ENCODE measurements around the gene ZBTB44. TPM values are rescaled to one million over a fixed set of nuclear protein-coding genes. Genes with fewer than 3 reads are reported as not detected.
"Not testable (repeated sequence)": the region's sequence is repeated elsewhere in the genome, so short reads cannot be mapped to it uniquely, and the experiment has no call there.

The ZBTB44 gene, protein sequence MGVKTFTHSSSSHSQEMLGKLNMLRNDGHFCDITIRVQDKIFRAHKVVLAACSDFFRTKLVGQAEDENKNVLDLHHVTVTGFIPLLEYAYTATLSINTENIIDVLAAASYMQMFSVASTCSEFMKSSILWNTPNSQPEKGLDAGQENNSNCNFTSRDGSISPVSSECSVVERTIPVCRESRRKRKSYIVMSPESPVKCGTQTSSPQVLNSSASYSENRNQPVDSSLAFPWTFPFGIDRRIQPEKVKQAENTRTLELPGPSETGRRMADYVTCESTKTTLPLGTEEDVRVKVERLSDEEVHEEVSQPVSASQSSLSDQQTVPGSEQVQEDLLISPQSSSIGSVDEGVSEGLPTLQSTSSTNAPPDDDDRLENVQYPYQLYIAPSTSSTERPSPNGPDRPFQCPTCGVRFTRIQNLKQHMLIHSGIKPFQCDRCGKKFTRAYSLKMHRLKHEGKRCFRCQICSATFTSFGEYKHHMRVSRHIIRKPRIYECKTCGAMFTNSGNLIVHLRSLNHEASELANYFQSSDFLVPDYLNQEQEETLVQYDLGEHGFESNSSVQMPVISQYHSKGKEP
- total RNA-seq = 10 to 100 TPM; 24.2 to 30.5 TPM
- long read RNA-seq, donor 1, partial matches to known transcripts = 1 of 4 reads
- long read RNA-seq, donor 1, other reads (novel, unspliced or antisense) = 3 of 4 reads
- long read RNA-seq, donor 2 = 0 reads

DNA sequence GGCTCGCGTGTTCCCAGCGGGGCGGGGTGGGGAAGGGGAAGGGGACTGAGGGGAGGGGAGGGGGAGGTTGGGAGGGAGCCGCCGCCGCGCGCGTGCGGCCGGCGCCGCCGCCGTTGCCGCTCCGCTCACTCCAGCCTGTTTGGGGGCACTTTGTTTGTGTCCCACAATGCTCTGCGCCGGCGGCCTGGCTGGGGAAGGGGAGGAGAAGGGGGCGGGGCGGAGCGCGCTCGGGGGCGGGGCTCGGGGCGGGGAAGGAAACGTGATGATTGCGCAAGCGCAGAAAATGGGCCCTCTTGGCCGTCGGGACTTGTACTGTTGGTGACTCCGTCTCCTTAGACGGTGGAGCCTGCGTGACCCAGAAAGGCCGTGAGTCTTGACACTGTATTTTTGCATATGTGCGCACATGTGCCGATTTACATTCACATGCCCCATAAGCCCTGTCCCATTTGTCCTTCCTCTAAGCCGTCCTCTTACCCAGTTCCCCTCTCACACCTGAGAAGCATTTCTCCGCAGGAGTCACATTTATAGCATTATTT lies at the start of gene ZBTB44:
TSS of gene ZBTB44 (minus strand) at position 168 of the 536 bp plus-strand sequence. CDS start 53,044 bp downstream, outside the sequence.
- DNase-seq (ENCODE audit: low spot score) = peak; percentile 98
- intact Hi-C loops (cut with DNase I) = no loop called here

DNA sequence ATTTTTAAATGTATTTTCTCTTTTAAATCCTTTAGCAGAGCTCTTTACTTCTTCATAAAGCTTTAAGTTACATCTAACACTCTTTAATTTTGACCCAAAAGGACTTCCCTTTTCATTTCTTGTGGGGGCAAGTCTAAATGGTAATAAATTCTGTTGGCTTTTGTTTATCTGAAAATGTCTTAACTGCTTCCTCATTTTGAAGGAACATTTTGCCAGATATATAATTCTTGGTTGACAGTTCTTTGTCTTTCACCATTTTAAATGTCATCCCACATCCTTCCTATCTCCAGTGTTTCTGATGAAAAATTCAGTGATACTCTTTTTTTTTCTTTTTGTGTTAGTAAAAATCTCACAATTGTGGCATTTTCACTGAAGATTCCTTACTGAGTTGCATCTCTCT lies 44.7 kb upstream of the ZBTB44 start:
- no peak for DNase-seq (ENCODE audit: low spot score)
- intact Hi-C loops (cut with DNase I) = no loop called here

DNA sequence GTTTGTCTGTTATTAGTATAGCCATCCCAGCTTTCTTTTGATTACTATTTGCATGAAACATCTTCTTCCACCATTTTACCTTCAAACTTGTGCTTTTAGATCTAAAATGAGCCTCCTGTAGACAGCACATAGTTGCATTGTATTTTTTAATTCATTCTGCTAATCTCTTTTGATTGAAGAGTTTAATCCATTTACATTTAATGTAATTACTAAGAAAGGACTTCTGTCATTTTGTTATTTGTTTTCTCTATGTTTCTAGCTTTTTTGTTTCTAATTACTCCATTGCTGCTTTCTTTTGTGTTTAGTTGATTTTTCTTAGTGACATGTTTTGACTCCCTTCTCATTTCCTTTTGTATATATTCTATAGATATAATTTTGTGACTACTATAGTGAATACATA lies 43.7 kb upstream of the ZBTB44 start:
- no peak for DNase-seq (ENCODE audit: low spot score)
- intact Hi-C loops (cut with DNase I) = no loop called here

DNA sequence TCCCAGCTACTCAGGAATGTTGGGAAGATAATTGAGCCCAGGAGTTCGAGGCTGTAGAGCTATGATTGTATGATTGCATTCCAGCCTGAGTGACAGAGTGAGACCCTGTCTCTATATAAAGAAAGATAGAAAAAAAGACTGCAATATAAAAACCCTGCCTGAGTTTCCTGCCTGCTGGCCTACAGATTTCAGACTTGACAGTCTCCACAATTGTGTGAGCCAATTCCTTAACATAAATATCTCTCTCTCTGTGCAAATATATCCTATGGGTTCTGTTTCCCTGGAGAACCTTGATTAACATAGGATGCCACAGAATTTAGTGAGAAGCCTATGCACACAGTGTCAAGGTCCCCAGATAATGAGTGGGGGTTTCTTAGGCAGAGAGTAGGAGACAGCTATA lies 32.5 kb upstream of the ZBTB44 start:
- intact Hi-C loops (cut with DNase I) = no loop called here
- no peak for DNase-seq (ENCODE audit: low spot score)

DNA sequence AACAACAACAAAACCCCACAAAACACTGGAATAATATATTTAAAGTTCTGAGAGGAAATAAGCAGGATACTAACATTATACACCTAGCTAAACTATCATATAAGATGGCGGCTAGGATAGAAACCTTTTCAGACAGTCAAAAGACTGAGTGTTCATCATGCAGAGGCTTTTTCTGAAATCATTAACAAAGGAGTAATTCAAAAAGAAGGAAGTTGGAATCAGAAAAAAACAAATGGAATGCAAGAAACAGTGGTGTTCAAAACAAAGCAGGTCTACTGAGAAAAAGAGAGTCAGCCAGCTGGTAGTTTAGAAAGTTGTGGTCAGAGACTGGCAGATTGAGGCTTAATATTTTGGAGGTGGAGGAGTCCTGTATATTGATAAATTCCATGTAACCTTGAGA lies 30.1 kb upstream of the ZBTB44 start:
- DNase-seq (ENCODE audit: low spot score) = no peak
- intact Hi-C loops (cut with DNase I) = no loop called here

DNA sequence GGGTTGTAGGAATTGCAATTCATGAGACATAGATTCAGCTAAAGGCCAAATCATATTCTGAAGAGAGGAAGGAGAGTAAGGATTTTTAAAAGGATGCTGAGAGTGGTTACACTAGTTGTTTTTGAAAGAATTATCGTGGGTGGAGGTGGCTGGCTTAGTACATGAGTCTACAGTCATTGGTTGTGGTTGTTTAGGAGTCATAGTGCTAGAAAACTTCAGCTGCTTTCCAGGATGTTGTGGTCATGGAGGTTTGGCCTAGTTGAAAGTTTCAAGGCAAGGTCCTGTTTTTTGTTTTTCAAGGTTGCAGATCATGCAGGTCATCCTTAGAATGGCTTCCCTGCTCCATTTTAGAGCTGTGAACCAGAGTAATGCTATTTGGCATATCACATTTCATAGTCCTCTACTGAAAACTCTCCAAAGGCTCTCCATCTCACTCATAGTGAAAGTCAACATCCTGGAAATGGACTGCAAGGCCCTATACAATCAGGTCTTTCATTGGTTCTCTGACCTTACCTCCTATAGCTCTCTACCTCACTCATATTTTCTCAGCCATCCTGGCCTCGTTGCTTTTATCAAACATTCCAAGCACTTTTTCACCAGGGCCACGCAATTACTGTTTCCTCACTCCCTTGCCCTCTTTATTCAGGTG lies 26.1 kb upstream of the ZBTB44 start:
- intact Hi-C loops (cut with DNase I) = no loop called here
- no peak for DNase-seq (ENCODE audit: low spot score)

DNA sequence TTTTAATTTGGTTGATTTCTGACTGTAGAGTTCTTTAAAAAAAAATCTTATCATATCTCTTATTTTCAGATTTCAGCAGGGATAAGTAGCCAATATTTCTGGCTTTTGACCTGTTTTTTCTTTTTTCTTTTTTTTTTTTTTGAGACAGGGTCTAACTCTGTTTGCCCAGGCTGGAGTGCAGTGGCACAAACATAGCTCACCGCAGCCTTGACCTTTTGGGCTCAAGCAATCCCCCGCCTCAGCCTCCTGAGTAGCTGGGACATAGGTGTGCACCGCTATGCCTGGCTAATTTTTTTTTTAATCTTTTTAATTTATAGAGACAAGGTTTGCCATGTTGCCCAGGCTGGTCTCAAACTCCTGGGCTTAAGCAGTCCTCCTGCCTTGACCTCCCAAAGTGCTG lies 23.9 kb upstream of the ZBTB44 start:
- intact Hi-C loops (cut with DNase I) = no loop called here

DNA sequence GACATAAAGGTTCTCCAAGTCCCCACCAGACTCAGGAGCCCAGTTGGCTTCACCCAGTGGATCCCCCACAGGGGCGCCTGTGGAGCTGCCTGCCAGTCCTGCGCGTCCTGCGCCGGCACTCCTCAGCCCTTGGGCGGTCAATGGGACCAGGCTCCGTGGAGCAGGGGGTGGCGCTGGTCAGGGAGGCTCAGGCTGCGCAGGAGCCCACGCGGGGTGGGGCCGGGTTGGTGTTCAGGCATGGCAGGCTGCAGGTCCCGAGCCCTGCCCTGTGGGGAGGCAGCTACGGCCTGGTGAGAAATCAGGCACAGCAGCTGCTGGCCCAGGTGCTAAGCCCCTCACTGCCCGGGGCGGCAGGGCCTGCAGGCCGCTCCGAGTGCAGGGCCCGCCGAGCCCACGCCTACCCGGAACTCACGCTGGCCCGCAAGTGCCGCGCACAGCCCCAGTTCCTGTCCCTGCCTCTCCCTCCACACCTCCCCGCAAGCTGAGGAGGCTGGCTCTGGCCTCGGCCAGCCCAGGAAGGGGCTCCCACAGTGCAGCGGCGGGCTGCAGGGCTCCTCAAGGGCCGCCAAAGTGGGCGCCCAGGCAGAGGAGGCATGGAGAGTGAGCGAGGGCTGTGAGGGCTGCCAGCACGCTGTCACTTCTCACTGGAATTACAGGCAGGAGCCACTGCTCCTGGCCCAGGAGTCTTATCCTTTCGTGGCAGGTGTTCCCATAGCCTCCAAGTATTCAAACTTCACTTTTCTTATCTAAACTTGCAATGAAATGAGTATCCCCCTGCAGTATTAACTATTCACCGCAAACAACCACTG lies 22.8 kb upstream of the ZBTB44 start:
- intact Hi-C loops (cut with DNase I) = no loop called here
- DNase-seq (ENCODE audit: low spot score) = no peak

More for the DNA sequence above, 23.9 kb upstream of the ZBTB44 start:
- no peak for DNase-seq (ENCODE audit: low spot score)

DNA sequence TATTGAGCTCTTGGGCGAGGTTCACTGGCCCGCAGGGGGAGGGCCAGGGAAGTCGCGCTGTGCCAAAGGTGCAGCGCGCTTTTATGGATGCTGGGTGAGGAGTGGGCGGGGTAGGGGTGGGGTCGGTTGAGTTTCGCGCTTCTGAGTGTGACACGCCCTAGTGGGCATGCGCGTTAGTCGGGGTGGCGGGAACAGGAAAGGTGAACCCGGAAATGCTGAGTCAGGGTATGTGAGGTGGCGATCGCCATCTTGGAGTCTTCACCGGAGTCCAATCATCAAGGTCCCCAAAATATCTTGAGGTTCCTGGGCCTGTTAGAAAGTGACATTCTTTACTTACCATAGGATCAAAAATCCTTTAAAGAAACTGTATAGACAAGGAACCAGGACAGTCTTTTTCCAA lies 16.7 kb upstream of the ZBTB44 start:
- DNase-seq (ENCODE audit: low spot score); intact Hi-C loops (cut with DNase I): not testable (repeated sequence)

DNA sequence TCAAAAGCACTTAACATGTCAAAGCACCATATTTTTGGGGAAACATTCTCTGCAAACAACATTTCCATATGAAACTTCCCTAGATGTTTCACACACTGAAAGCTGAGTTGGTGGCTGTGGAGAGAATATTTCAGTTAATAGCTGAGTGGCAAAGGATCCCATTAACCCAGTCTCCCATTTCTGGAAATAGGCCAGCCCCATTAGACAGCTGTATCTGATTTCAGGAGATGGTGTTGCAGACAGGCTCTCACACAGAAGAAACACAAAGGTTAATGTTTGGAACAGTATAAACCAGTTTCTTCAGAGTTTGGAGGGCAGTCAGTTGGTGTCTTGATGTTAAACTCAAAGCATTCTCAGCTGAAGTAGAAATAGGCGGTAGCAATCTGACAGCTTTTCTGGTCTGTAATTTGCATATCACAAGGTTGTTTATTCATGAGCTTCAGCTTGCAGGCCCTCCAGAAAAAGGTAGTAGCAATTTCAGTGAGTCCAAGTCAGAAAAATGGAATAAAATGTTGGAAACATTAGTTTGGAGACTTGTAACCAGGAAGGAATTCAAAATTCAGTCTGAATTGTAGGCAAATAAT lies 15.5 kb upstream of the ZBTB44 start:
- intact Hi-C loops (cut with DNase I) = no loop called here
- DNase-seq (ENCODE audit: low spot score) = no peak

DNA sequence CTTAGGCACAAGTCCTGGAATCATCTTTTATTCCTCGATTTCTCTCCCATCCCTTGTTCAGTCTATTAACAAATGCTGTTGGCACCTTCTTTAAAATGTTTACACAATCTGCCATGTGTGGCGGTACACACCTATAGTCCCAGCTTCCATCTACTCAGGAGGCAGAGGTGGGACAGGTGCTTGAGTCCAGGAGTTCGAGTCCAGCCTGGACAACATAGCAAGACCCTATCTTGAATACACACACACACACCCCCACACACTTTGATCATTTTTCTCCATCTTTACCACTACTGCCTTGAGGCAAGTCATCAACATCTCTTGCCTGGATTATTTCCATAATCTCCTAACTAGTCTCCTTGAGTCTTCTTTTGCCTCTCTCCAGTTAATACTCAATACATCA lies 13.7 kb upstream of the ZBTB44 start:
- no peak for DNase-seq (ENCODE audit: low spot score)
- intact Hi-C loops (cut with DNase I) = no loop called here

DNA sequence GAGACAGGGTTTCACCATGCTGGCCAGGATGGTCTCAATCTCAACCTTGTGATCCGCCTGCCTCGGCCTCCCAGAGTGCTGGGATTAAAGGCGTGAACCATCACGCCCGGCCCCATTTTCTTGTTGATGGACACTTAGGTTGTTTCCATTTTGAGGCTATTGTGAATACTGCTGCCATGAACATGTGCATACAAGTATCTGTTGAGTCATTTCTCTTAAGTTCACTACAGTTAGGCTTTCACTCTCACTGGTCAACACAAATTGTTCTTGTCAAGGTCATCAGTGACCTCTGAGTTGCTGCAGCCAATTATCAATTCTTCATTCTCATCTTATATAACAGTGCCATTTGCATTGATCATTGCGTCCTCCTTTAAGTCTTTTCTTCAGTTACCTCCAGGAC lies 13.0 kb upstream of the ZBTB44 start:
- intact Hi-C loops (cut with DNase I) = no loop called here
- no peak for DNase-seq (ENCODE audit: low spot score)

DNA sequence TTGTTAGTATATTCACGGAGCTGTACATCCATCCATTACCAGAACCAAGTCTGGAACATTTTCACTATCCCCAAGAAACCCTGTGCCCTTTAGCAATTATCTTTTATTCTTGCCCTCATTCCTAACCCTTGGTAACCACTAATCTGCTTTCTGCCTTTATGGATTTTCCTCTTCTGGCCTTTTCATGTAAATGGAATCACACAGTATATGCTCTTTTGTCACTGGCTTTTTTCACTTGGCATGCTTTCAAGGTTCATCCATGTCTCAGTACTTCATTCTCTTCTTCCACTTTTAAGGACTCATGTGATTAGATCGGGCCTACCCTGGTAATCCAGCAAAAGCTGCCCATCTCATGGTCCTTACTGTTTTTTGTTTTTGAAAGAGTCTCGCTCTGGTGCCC lies 11.0 kb upstream of the ZBTB44 start:
- intact Hi-C loops (cut with DNase I) = no loop called here
- DNase-seq (ENCODE audit: low spot score) = no peak

DNA sequence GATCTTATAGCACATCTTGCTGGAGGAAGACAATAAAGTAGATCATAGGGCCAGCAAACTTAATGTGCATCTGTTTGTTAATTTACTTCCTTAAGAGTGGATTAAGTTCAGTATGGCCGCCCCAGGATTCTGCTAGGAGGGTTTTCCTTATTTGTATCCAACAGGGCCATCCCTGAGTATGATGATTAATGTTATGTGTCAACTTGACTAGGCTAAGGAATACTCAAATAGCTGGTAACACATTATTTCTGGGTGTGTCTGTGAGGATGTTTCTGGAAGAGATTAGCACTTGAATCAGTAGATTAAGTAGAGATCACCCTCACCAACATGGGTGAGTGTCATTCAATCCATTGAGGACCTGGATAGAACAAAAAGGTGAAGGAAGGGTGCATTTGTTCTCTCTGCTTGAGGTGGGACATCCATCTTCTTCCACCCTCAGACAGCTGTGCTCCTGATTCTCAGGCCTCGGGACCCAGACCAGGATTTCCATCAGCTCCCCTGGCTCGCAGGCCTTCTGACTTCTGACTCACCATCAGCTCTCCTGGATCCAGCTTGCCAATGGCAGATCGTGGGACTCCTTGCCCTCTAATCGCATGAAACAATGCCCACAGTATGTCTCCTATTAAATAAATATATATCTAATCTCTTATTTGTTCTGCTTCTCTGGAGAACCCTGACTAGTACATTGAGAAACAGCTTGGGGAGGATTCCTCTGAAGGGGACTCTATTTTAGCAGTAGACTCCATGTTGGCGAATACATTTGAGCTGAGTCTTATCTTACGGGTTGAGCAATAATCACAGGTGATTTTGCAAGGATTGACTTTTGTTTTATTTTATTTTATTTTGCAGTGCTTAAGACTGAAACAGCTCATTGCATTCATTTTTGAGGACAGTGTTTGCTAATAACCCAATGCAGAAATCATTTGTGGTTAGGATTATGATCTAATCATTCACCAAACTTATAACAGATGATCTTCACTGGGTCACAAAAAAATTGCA lies 9.0 kb upstream of the ZBTB44 start:
- no peak for DNase-seq (ENCODE audit: low spot score)
- intact Hi-C loops (cut with DNase I) = no loop called here

DNA sequence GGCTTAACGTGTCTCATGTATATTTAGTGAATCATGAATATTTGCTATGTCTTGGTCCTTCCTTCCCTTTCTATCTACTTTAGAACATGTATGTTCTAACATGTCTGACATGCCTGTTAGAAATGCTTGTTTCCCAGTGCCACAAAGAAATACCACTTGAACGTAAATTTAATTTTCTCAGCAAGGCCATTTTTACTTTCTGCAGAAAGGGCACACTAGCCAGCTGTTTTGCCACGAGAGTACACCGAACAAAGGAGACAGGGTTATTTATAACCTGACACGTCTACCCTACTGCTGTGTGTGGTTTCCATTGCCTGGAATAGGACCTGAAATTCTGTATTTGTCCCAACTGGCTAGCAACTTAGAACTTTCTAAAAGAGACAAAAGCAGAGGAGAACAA lies 7.4 kb upstream of the ZBTB44 start:
- intact Hi-C loops (cut with DNase I) = no loop called here
- DNase-seq (ENCODE audit: low spot score) = no peak

DNA sequence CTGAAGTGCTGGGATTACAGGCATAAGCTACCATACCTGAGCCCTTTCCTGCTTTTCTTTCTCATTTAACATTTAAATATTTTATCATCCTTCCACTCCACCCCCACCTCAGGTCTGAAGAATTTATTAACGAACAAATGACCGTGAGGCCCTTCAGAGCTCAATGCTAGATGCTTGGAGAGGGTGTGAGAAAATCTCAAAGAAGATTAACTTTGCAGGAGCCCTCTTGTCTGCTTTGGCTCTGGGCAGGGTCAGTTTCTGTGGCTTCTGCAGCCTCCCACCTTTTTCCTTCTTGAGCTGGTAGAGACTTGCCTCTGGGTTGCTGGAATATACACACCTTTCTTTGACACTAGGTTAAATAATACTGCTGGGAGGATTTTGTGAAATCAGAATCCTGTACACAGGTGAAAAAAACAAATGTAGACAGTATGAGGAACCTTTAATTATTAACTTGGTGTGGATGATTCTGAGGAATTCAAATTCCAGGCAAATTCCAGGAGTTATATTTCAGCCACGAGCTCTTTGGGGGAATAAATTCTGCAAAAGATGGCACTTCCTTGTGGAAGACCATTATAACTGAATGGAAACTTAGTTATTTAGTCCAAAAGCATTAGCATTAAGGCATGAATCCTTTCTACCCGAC lies 3.4 kb upstream of the ZBTB44 start:
- intact Hi-C loops (cut with DNase I) = no loop called here
- DNase-seq (ENCODE audit: low spot score) = no peak

DNA sequence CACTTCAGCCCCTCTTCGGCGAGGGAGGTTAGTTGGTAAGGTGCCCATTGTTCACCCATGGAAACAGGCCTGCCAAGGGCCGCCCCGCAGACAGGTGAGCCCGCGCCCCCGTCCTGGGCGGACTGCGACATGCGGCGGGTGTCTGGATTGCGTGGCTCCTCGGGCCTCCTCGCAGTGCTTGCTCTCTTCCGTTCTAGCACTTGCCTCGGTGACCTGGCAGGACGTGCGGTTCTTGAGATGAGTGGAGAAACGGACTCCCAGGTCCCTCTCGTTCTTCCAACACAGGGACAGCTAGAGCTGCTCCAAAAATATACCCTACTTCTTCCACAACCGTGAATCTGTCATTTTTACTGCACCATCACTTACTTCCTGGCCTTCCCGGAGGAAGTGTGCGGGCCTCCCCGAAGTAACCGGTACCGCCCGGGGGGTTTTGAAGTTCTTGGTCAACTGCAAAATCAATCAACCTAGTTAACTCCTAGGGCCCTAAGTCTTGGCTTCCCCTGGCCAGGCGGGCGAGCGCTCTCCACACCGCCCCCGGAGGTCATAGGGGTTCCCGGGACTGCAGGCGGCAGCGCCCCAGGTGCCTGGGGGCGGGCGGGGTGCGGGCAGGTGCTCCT lies 745 bp upstream of the ZBTB44 start:
- peak; percentile 82 for DNase-seq (ENCODE audit: low spot score)
- intact Hi-C loops (cut with DNase I) = no loop called here
